ENCODE measurements around the gene LAG3.

The LAG3 gene

DNA sequence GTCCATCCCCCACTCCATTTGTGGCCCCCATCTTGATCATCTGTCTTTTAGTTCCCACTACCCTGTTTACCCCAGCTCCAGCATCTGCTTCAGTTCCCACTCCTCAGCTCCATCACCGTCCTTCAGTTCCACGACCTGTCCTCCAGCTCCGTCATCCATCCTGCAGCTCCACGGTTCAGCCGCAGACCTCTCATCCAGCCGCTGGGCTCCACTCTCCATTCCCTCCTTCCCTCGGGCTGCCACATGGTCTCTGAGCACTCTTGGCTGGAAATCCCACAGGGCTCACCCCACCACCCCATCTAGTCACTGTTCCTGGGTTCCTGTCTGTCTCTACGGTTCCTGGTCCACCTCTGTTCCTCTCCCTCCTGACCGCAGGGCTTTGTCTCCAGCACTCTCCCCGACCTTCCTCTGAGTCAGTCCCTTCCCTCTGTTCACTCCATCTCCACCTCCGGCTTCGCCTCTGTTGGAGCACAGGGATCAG, 52.6 kb downstream of the LAG3 start:
- no peak for DNase-seq

DNA sequence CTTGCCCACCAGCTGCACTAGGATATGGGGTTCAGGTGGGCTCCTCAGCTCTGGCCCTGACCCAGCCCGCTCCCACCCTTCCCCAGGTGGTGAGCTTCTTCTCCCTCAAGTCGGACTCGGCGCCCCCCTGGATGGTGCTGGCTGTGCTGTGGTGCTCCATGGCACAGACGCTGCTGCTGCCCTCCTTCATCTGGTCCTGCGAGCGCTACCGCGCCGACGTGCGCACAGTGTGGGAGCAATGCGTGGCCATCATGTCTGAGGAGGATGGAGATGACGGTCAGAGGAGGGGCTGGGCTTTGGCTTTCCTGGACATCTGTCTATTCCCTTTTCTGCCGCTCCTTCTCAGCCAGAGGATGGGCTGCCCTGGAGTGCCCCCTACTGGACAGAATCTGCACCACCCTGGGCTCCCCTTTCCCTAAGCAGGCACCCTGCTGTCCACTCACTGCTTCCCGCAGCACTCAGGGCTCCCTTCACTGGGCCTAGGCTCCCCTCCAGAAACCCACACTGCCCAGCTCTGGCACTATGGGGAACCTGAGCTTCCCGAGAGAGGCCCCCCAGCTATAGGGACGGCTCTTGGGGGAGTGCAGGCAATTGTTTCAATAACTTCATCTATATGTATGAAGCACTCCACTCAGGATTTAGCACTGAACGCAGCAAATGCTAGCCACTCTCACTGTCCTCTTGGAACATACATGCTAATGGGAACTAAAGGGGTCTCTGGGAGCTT, 53.2 kb downstream of the LAG3 start:
- peak; percentile 69 for DNase-seq

DNA sequence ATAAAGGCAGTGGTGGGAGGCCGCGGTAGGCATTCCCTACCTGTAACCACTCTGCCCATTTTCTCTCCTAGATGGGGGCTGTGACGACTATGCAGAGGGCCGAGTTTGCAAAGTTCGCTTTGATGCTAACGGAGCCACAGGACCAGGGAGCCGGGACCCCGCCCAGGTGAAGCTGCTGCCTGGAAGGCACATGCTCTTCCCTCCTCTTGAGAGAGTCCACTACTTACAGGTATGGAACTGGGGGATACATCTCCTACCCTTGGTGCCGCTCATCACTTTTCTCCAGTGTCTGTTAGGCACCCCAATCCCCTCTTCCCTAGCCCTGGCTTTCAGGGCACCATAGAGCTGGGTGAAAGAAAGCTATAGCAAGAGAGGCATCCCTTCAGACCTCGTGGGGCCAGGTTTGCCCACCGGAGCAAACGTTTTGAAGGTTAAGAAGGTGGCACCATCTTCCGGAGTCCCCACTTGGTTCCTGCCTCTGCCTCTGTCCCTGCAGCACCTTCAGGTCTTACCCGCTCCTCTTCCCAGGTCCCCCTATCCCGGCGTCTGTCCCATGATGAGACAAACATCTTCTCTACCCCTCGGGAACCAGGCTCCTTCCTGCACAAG, 53.9 kb downstream of the LAG3 start:
- DNase-seq: no peak

DNA sequence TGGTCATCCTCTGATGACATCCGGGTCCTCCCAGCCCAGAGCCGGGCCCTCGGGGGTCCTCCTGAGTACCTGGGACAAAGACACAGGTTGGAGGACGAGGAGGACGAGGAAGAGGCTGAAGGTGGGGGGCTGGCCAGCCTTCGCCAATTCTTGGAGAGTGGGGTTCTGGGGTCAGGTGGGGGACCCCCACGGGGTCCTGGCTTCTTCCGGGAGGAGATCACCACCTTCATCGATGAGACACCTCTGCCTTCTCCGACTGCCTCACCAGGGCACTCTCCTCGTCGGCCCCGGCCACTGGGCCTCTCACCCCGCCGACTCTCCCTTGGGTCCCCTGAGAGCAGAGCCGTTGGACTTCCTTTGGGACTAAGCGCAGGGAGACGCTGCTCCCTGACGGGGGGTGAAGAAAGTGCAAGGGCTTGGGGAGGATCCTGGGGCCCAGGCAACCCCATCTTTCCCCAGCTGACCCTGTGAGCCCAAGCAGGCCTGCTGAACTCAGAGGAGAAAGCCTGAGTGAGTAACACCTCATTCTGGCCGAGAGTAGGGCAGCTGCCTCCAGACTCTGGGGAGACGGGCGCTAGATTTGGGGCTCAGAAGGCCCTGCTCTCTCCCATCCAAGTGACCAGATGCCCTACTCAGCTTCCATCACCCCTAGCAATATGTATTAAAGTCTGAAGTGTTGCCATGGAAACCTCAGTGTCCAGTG, 54.6 kb downstream of the LAG3 start:
- no peak for DNase-seq

DNA sequence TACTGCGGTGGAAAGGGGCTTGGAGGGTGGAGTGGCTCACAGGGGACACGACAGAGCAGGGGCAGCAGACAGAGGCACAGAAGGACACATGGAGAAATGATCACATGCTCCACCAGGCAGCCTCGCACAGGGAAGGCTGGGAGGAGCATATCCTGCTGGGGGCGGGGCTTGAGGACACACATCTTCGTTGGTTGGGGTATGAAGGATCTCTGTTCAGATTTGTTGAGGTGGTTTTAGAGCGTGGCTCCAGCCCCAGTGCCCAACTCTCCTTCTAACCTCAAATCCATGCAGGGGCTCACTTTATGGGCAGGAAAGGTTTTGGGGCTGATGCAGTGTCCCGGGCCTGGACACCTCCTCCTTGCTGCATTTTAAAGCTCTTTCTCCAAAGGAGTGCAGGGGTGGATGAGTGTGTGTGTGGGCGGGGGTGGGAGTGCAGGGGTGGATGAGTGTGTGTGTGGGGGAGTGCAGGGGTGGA, 55.2 kb downstream of the LAG3 start:
- peak; percentile 100 for DNase-seq
